HG03095 (cell line): ENCODE data around the gene HNRNPL.
"Not testable (repeated sequence)": the region's sequence is repeated elsewhere in the genome, so short reads cannot be mapped to it uniquely, and the experiment has no call there.

ENCODE experiments used
- ATAC-seq: cut with Tn5 transposase; IDR thresholded peaks from one replicate; pipeline ENCODE4 v1.9.1; 2021; ENCODE audit warnings: moderate library complexity; ENCODE audit not compliant: unreplicated experiment

The HNRNPL gene

GRCh38 chr19:38803543-38803942 is 46.2 kb downstream of the HNRNPL start:
- no peak for ATAC-seq

DNA sequence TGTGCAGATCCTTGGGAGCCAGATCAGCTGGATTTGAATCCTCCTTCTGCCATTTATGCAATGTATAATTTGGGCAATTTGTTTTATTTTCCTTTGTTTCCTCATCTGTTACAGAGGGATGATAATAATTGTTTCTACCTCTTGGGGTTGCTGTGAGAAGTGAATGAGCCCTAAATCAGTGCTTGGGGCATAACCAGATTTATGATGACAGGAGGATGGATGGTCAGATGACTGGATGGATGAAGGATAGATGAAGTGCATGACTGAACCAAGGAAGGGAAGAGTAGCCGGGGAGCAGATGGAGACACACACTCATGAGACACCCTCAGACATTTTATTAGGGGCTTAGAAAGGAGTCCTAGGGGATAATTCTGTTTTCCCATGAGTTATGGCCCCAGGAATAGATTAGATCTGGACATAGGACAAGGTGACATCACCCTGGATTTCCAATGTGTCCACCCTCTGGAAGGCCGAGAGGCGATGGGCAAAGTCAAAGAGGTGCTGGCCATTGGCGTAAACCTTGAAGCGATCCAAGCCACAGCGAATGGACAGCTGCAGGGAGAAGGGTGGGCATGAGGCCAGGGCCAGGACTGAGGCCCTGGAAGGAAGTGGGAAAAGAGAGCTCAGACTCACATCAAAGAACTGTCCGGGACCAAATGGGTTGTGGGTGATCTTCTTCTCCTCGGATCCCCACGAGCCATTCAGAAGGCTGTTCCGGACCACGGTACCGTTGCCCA is 48.3 kb downstream of the HNRNPL start:
- ATAC-seq, result no peak

GRCh38 chr19:38800577-38801347 is 49.0 kb downstream of the HNRNPL start:
- no peak for ATAC-seq

GRCh38 chr19:38799104-38799503 is 50.7 kb downstream of the HNRNPL start:
- ATAC-seq, result no peak

DNA sequence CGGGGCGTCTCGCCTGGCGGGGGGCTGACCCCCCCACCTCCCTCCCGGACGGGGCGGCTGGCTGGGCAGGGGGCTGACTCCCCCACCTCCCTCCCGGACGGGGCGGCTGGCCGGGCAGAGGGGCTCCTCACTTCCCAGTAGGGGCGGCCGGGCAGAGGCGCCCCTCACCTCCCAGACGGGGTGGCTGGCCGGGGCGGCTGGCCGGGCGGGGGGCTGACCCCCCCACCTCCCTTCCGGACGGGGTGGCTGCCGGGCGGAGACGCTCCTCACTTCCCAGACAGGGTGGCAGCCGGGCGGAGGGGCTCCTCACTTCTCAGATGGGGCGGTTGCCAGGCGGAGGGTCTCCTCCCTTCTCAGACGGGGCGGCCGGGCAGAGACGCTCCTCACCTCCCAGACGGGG is 52.0 kb downstream of the HNRNPL start:
- ATAC-seq, result not testable (repeated sequence)

DNA sequence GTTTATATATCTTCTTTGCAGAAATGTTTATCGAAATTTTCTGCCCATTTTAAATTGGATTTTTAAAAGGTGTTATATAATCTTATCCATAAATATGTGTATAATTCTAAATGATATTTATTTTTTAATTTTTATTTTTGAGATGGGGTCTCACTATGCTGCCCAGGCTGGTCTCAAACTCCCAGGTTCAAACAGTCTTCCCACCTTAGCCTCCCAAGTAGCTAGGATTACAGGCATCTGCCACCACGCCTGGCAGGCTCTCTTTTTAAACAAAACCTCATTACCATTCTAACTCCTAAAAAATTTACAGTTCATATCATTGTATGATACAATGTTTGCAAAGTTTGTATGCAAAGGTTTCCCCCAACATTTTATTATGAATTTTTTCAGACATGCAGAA is 53.6 kb downstream of the HNRNPL start:
- no peak for ATAC-seq

GRCh38 chr19:38795549-38795948 is 54.2 kb downstream of the HNRNPL start:
- no peak for ATAC-seq

- ATAC-seq, result no peak
Observed at GRCh38 chr19:38793671-38794070, 56.1 kb downstream of the HNRNPL start.

GRCh38 chr19:38793177-38793576 is 56.6 kb downstream of the HNRNPL start:
- no peak for ATAC-seq

DNA sequence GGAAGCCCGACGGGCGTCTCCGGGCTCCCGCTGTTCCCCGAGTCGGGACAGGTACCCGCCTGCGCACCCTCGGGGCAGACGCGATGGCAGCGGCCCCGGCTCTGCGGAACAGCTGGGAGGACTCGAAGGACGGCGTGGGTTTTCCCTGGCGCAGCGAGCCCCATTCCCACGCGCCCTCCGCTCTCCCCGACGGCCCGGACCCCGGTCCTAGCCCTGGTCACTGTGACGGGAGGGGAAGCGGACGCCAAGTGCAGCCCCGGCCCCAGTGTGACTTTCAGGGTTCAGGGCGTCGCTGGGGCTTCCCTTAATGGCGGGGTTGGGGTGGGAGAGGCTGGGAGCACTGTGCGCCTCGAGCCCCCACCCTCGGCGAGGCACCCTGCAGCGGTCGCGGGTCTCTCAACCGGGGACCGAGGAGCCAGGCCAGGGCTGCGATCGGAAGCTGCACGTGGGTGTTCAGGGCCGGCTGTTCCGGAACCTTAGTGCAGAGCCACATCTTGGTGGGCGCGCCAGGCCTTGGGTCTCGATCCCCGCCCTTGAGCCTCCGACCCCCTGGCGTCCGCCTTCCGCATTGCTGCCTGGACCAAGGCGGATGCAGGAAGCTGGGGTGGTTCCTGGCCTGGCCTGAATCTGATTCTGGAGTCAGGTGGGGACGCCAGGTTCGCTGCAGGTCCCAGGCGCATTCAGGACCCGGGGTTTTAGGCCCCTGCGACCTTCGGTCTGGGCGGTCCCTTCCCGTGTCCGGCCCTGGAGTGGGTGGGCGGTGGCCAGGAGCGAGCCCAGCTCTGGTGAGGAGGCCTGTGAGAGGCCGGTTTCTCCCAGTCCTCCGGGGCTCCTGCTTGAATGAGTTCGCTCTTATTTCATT is 57.3 kb downstream of the HNRNPL start:
- ATAC-seq, result no peak

- ATAC-seq, result not testable (repeated sequence)
Observed at GRCh38 chr19:38791451-38792064, 58.2 kb downstream of the HNRNPL start.

- ATAC-seq, result not testable (repeated sequence)
Observed at GRCh38 chr19:38790507-38791403, 59.0 kb downstream of the HNRNPL start.

DNA sequence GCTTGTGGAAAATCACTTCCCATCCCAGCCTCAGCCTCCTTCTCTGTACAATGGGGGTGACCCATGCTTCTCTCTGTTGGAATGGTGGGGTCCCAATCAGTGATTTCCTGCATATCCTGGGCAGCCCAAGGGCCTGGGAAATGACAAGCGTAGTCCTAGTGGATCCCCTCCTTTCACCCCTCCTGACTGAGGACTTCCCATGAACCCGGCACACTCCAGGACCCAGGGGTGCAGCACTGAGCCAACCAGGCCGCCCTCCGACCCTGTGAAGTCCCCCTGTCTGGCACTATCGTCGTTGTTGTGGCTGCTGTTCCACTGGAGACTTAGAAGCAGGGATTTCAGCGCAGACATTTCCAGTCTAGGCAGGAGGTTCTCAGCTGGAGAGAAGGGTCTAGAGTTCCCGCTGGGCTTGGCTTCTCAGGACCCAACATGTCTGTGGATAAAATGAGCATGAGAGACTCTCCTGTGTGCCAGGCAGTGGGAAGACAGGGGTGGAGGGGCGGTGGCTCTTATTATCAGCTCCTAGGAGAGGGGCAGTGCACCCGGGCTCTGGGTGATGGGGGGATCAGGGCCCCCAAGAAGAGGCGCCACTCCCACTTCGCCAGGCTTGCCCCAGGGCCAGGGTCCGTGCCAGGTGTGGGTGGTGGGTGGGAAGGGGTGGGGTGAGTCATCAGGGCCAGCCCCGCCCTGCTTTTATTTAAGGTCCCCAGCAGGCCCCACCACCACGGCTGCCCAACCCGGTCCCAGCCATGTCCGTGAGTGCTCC is 61.1 kb downstream of the HNRNPL start, which contains the start of gene LGALS7B:
LGALS7B (plus strand) TSS at position 723 of the 766 bp plus-strand sequence; CDS start at position 750, 27 bp downstream.
- ATAC-seq, result no peak

DNA sequence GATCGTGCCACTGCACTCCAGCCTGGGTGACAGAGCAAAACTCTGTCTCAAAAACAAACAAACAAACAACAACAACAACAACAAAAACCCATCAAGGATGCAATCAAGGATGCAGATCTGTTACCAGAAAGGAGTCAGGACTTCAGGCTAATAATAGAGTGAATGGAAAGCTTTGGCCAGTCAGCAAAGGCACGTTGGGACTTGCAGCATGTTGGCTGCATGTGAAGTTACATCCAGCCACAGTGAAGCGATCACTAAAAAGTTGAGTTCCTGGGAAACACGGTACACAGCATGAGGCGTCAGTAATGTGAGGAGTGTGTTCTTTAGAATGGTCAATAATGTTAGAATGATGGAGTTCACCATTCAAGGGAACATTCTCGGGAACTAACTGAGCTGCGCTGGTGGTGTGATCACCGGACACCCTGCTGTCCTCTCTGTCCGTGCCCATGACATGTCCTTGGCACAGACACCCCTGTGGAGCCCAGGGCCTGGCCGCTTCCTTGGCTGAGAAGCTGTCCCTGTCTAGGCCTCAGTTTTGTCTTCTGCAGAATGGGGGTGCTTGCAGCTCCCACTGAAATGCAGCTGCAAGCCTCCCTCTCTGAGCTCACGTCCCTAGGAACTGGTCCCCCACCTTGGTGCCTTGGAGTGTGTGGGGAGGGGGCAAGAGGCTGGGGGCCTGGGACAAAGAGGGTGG is 63.1 kb downstream of the HNRNPL start:
- no peak for ATAC-seq
